ENCODE data around the gene DSCAM.

DNA sequence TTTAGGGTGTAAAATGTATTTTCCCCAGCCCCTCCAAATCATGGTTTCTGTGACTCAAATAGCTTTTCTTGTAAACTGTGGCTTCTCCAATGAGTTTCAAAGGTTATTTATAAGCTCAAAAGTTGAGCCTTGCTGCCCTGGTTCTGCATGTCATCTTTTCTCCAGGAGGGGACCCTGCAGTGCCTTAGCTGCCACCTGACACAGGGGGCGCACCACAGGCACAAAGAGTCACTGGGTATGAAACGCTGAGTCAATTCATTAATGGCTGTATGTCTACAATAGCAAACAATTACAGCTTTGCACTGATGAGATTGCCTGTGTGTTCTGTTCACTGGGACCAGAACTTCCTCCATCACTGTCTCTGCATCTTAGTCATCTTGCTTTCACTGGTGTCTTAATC is 878.9 kb downstream of the DSCAM start:
- TF ChIP-seq, protein P1, sequence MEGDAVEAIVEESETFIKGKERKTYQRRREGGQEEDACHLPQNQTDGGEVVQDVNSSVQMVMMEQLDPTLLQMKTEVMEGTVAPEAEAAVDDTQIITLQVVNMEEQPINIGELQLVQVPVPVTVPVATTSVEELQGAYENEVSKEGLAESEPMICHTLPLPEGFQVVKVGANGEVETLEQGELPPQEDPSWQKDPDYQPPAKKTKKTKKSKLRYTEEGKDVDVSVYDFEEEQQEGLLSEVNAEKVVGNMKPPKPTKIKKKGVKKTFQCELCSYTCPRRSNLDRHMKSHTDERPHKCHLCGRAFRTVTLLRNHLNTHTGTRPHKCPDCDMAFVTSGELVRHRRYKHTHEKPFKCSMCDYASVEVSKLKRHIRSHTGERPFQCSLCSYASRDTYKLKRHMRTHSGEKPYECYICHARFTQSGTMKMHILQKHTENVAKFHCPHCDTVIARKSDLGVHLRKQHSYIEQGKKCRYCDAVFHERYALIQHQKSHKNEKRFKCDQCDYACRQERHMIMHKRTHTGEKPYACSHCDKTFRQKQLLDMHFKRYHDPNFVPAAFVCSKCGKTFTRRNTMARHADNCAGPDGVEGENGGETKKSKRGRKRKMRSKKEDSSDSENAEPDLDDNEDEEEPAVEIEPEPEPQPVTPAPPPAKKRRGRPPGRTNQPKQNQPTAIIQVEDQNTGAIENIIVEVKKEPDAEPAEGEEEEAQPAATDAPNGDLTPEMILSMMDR (IDR thresholded peaks at IDR 0.05): no peak
- TF ChIP-seq POLR2A (IDR thresholded peaks at IDR 0.05): no peak

Measured in uterus (tissue), 2 donors.